CD4-positive, alpha-beta T cell treated with Interferon alpha-2 for 1 hour (primary cell): Measurements from ENCODE around the gene HNRNPR.
"Not testable (repeated sequence)": the region's sequence is repeated elsewhere in the genome, so short reads cannot be mapped to it uniquely, and the experiment has no call there.

Source experiments
- DNase-seq, 2 donors: peaks; one replicate each; pipeline ENCODE4 v3.0.0-alpha.2; 2020 to 2022

Gene HNRNPR

GRCh38 chr1:23344111-23344986 lies at the start of gene HNRNPR:
Gene HNRNPR, minus strand, starts transcription at chr1:23344284. Its CDS starts 3,276 bp downstream, at chr1:23341008.
- peak; percentile 99 for DNase-seq

- no peak for DNase-seq
Measured at GRCh38 chr1:23393706-23394105, 49.6 kb upstream of the HNRNPR start.

DNA sequence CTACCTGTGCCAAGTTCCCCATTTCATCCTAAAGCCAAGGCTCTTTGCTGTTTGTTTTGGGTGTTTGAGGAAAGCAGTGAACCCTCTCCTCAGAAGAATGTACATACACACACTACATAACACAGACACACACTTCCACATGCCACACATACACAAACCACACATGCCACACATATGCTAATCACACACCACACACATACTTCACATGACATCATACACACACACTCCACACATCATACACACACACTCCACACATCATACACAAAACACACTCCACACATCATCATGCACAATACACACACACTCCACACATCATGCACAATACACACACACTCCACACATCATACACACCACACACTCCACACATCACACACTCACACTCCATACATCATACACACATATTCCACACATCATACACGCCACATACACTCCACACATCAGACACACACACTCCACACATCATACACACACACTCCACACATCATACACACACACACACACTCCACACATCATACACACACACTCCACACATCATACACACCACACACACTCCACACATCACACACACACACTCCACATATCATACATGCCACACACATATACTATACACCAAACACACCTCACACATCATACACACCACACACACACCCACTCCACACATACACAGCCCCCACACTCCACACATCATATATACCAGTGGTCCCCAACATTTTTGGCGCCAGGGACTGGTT lies 48.2 kb upstream of the HNRNPR start:
- DNase-seq: no peak

- DNase-seq: no peak
Measured at GRCh38 chr1:23389837-23390321, 45.8 kb upstream of the HNRNPR start.

DNA sequence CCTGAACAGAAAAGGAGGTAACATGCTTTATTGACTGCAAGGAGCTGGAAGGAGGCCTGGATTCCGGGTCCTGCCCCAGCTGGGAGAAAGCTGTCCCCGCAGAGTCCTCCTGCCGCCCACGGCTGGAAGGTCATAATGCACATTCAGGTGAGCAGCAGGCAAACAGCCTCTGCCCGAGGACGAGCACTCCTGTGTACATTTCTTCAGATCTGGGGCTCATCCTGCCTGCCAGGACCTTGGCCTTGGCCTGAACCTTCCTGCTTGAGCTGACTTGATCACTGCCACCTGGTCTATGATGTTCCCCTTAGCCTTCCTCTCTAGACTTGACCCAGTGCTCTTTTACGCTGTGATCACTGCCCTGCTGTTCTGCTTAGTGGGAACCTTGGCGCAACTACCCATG lies 43.4 kb upstream of the HNRNPR start:
- DNase-seq: no peak

DNA sequence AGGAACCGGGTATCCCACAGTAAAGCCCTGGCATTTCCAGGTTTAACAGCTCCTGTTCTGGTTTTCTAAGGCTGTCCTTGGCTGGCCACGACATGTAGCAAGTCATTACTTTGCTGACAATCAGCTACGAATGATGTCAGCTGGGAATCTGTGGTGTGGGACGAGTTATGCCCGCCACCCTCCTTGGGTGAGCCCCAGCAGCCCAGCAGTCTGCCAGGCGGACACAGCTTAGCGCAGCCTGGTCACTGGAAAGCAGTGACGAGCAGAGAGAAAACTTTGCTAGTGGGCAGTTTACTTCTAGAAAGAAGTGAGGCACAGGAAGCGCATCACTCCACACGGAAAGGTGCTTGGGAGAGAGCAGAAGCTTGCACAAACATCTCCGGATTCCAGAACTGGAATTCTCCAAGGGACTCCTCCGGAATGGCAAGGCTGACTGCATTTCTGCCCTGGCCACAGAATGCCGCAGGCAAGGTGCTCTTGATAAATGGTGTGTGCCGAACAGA lies 41.1 kb upstream of the HNRNPR start:
- no peak for DNase-seq

DNA sequence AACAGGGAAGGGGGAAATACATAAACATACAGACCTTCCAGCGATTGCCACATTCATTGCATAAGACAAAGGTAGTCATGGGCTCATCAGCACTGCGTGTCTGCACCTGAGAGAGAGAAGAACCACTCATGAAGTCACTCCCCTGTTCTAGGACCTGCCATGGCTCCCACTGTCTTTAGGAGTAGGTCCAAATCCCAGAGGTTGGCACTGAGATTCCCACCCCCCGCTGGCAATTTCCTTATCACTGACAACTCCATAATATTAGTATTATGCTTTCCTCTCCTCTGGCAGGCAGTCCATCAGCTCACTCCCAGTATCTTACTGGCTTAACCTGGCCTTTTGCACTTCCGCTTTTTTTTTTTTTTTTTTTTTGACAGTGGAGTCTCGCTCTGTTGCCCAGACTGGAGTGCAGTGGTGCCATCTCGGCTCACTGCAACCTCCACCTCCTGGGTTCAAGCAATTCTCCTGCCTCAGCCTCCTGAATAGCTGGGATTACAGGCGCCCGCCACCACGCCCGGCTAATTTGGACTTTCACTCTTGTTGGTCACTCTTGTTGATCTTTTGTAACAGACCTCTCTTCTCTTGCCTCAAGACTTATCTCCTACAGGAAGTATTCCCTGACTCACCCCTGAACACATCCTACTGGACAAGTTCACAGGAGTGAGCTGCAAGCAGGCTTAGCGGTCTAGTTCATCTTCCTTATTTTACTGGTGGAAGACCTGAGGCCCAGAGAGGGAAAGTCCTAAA lies 40.4 kb upstream of the HNRNPR start:
- no peak for DNase-seq

DNA sequence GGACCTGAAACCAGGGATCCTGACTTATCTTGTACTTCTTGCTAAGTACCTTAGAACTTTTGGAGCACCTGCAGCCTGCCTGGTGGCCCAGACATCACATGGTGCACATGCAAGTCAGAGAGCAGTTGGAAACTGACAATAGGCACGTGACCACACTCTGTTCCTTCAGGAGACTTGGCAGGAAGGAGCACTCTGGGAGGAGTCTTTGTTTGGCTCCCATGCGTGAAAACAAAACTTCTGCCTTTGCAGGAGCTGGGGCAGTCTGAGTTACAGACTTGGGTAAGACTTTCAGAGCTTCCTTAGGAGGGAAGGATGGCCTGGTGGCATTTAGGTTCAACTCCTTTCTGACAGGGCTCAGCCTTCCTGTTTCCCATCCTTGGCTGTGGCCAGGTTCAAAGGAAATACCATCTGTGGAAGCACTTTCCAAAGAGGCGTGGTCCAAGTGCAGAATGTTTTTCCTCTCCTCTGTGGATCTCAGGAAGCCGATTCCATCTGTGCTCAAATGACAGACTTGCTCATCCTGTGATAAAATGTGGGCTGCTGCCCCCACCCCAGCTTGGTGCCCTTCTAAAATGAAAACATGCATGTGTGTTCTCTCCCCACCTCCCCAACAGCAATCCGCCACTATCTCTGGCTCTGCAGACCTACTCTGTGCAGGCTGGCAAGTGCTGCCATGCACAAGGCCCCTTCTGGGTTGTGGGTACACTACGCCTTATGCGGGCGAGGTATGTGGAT lies 39.7 kb upstream of the HNRNPR start:
- DNase-seq: no peak

GRCh38 chr1:23381233-23381885 lies 37.3 kb upstream of the HNRNPR start:
- no peak for DNase-seq

GRCh38 chr1:23380719-23381118 lies 36.6 kb upstream of the HNRNPR start:
- DNase-seq: no peak

DNA sequence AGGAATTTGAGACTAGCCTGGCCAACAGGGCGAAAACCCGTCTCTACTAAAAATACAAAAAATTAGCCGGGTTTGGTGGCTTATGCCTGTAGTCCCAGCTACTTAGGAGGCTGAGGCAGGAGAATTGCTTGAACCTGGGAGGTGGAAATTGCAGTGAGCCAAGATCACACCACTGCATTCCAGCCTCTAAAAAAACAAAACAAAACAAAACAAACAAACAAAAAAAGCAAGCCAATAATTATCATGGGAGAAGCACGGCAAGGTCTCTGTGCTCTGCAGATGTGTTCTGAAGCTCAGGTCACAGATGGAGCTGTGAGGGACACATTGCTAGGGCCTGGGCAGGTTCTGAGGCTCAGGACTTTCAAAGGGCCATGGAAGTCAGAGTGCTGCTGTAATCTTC lies 36.2 kb upstream of the HNRNPR start:
- DNase-seq: not testable (repeated sequence)

- DNase-seq: no peak
Measured at GRCh38 chr1:23376890-23377811, 33.1 kb upstream of the HNRNPR start.

GRCh38 chr1:23374079-23374735 lies 30.1 kb upstream of the HNRNPR start:
- DNase-seq: not testable (repeated sequence)

- DNase-seq: no peak
Measured at GRCh38 chr1:23371987-23372880, 28.1 kb upstream of the HNRNPR start.

DNA sequence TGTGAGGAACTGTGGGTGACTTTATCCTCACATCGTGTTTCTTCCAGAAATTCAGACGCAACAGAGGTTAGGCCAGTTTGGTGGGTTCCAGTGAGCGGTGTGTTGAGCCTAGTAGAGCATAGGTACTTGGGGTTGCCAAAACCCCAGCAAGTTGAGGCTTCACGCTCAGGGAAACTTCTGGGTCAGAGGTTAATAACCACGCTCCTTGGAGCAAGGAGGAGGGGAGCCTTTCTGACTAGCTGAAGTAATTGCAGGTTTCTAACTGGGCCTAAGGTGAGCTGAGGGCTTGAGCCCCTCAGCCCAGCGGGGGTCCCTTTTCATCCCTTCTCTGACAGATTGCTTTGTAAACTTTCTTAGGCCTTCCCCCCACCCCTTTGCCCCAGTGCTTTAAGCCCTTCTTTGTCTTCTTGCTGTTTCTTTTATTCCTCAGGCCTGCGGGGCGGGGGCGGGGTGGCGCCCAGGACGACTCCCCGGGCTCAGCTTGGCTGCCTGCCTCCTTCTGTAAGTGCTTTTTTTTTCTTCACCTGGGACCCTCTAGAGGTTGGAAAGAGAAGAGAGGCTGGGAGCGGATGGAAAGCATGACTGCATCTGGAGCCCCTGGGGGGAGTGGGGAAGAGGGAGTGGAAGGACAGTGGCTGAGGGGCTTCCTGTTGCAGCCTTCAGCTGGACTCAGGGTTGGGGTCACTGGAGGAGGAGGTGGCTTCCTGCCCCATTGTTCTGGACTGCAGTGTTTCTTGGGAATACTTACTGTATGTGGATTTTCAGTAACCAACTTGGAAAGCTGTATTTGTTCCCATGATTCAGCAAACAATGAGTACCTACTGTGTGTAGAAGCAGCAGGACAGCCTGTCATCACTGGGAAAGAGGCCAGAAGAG lies 26.9 kb upstream of the HNRNPR start:
- DNase-seq: no peak

- no peak for DNase-seq
Measured at GRCh38 chr1:23370330-23370708, 26.2 kb upstream of the HNRNPR start.

GRCh38 chr1:23369335-23370013 lies 25.4 kb upstream of the HNRNPR start, which contains the start of gene ZNF436:
Gene ZNF436, minus strand, starts transcription at chr1:23369836. Its CDS starts 1,831 bp downstream, at chr1:23368005.
- peak; percentile 7 to 30 for DNase-seq
